Fibroblast of skin of right biceps (primary cell): ENCODE measurements around the gene SHMT2.

Experiments
- DNase-seq: peaks from one replicate; pipeline ENCODE4 v3.0.0-alpha.2; 2013

SHMT2 gene

DNA sequence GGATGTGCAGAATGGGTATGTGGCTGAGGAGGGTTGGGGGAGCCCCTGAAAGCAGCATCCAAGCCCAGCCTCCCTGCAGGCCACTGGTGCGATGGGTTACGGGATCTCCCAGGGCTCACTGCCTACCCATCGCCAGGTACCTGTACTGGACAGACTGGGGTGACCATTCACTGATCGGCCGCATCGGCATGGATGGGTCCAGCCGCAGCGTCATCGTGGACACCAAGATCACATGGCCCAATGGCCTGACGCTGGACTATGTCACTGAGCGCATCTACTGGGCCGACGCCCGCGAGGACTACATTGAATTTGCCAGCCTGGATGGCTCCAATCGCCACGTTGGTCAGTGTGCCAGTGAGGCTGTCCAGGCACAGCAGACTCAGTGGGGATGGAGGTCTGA, 31.2 kb upstream of the SHMT2 start:
- no peak for DNase-seq

DNA sequence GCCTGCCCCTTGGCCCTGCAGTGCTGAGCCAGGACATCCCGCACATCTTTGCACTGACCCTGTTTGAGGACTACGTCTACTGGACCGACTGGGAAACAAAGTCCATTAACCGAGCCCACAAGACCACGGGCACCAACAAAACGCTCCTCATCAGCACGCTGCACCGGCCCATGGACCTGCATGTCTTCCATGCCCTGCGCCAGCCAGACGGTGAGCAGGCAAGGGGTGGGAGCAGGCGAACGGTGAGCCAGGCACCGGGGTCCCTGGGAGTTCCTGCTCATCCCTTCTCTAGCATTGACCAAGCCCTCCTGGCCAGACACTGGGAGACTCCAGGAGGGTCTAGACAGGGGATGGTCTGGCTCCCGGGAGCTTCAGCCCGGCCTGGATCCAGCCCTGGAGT, 30.3 kb upstream of the SHMT2 start:
- DNase-seq = no peak

DNA sequence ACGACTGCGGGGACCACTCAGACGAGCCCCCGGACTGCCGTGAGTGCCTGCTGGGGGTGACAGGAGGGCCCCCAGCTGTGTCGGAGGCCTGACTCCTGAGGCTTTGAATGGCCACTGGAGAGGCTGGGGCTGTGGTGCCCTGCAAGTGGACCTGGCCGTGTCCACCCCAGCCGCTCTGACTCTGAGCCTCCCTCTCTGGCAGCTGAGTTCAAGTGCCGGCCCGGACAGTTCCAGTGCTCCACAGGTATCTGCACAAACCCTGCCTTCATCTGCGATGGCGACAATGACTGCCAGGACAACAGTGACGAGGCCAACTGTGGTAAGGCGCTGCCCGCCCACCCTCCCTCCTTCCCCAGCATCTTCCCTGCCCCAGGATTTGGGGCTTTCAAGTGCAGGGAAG, 29.0 kb upstream of the SHMT2 start:
- no peak for DNase-seq

DNA sequence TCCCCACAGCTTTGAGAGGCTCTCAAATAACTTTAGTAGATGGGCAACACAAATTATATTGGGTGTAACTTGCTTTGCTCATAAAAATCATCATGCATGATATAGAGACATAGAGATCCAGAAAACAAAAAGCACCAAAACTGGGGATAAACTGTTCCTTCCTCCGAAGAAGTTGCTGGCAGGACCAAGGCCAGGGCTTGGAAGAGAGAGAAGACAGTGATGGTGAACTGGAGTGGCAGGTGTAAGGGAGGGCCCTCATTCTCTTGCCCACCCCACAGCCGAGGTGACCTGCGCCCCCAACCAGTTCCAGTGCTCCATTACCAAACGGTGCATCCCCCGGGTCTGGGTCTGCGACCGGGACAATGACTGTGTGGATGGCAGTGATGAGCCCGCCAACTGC, 28.3 kb upstream of the SHMT2 start:
- DNase-seq = no peak

DNA sequence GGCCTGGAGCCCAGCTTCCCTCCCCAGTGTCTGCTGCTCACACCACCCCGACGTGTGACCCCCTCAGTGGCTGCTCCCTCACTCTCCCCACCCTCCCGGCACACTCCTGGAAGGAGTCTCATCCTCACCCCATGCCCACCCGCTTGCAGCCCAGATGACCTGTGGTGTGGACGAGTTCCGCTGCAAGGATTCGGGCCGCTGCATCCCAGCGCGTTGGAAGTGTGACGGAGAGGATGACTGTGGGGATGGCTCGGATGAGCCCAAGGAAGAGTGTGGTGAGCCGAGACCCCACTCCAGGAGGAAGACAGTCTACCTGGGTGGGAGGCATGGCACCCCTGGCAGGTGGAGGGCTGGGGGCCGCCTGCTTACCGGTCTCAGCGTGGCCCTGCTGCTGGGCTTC, 27.9 kb upstream of the SHMT2 start:
- DNase-seq = no peak

DNA sequence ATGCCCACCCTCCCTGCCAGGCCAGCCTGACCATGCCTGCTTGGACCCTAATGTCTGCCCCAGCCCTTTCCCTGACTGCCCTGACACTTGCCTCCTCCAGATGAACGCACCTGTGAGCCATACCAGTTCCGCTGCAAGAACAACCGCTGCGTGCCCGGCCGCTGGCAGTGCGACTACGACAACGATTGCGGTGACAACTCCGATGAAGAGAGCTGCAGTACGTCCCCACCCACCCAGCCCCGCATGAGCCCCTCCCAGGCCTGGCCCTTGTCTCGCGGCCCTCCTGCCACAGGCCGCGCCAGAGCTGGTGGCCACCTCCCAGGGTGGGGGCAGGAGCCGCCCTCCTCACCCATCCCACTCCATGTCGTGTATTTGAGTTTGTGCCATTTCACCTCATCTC, 27.2 kb upstream of the SHMT2 start:
- no peak for DNase-seq

DNA sequence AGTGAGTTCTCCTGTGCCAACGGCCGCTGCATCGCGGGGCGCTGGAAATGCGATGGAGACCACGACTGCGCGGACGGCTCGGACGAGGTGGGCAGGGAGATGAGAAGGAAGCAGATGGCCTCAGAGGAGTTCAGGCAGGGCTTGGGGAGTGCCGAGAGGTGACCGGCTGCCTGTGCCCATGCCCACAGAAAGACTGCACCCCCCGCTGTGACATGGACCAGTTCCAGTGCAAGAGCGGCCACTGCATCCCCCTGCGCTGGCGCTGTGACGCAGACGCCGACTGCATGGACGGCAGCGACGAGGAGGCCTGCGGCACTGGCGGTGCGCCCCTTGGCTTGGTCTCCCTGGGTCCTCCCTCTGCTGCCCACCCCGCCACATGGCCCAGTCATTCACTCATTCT, 26.3 kb upstream of the SHMT2 start:
- no peak for DNase-seq

DNA sequence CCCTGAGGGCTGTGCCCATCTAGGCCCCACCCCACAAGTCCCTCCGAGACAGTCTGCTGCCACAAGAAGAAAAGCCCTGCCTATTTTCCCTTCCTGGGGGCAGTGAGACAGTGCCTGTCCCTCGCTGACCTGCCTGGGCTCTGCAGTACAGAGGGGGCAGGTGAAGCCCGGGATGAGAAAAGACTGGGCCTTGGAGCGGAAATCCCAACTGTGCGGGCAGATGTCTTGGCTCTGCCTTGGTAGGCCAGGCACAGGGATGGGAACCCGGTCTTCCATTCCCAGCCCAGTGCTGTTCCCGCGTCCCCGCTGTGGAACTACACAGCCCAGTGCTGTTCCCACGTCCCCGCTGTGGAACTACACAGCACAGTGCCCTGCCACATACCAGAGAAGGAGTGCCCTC, 25.7 kb upstream of the SHMT2 start:
- no peak for DNase-seq

DNA sequence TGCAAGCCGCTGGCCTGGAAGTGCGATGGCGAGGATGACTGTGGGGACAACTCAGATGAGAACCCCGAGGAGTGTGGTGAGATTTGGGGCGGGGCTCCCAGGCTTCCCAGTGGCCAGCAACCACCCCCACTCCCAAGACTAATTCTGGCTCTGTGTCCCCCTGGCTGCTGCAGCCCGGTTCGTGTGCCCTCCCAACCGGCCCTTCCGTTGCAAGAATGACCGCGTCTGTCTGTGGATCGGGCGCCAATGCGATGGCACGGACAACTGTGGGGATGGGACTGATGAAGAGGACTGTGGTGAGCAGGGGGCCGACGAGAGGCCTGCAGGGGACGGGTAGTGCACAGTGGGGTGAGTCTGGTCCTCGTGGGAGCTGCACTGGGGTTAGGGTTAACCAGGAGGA, 25.1 kb upstream of the SHMT2 start:
- DNase-seq = no peak

DNA sequence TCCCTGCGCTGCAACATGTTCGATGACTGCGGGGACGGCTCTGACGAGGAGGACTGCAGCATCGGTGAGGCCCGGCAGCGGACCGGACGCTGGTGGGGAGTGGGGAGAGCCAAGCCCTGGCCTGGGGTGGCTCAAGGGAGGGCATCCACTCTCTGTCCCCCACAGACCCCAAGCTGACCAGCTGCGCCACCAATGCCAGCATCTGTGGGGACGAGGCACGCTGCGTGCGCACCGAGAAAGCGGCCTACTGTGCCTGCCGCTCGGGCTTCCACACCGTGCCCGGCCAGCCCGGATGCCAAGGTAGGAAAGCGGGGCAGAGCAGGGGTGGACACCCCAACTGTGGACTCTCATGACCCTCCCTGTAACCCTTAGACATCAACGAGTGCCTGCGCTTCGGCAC, 24.3 kb upstream of the SHMT2 start:
- no peak for DNase-seq

DNA sequence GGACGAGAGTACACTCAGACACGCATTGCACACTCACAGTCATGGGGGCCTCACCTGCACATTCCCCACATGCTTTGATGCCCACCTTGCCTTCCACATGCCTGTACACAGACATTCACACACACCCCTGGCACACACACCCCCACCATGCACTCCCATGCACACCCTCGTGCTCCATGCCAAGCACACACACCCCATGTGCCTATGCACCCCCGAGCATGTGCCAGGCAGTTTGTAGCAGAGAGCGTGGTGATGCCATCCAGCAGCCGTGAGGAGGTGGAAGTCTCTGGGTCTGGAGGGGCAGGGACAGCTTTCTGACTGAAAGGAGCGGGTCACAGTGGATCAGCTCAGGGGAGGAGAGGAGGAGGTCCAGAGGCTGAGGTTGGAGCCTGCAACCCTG, 23.6 kb upstream of the SHMT2 start:
- DNase-seq = no peak

DNA sequence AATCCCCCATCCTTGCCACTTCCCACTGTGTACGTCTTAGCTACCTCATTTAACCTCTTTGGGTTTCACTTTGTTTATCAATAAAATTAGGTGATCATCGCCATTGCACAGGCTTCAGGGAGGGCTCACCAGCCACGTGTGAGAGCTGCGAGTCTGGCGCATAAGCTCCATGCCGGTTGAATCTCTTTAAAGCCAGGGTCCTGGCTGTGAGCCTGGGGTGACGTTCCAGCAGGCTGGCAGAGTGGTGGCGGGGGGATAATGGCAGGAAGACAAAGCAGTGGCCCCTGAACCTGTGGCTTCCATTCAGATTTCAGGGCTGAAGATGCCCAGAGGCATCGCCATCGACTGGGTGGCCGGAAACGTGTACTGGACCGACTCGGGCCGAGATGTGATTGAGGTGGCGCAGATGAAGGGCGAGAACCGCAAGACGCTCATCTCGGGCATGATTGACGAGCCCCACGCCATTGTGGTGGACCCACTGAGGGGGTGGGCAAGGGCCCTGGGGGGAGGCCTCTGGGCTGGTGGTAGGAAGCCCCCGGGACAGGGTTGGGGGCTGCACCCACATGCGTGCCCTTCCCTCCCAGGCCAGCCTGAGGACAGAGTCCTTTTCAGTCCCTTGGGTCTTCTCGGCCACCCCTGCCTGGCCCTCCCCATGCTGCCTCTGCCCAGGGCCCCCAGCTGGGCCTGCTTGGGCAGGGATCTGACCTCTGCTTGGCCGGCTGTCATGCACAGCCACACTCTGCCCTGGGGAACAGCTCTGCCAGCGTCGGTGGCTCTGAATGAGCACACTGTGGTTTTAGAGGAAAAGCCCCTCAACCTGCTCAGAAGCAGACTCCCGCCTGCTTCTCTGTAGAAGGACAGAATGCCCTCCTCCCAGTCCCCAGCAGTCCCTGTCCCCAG, 21.5 kb upstream of the SHMT2 start:
- no peak for DNase-seq

DNA sequence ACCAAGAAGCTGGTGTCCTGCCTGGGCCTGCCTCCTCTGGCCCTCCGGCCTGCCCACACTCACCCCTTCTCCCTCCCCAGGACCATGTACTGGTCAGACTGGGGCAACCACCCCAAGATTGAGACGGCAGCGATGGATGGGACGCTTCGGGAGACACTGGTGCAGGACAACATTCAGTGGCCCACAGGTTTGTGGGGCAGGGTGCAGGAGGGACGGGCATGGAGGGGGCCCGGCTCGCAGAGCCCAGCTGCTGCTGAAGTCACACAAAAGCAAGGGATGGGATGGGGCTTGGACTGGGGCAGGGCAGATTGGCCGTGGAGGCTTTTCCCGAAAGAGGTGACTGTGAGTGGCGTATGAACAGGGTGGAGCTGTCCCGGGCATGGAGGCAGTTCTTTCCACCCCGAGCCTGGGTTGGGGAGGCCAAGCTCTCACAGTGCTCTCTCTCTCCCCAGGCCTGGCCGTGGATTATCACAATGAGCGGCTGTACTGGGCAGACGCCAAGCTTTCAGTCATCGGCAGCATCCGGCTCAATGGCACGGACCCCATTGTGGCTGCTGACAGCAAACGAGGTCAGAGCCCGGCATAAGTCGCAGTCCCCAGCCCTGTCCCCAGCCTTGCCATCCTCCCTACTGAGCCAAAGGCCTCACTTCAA, 20.8 kb upstream of the SHMT2 start:
- DNase-seq = no peak

DNA sequence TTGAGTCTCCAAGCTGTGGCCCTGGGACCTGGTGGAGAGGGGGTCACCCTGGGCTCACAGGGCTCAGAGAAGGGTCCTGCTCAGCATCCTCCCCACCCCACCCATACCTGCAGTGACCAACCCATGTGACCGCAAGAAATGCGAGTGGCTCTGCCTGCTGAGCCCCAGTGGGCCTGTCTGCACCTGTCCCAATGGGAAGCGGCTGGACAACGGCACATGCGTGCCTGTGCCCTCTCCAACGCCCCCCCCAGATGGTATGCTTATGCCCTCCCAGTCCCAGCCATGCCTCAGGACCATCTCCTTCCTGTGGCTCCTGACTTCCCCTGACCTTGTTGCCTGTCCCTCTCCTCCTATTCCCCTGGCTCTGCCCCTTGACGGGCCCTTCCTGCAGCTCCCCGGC, 19.6 kb upstream of the SHMT2 start:
- no peak for DNase-seq

DNA sequence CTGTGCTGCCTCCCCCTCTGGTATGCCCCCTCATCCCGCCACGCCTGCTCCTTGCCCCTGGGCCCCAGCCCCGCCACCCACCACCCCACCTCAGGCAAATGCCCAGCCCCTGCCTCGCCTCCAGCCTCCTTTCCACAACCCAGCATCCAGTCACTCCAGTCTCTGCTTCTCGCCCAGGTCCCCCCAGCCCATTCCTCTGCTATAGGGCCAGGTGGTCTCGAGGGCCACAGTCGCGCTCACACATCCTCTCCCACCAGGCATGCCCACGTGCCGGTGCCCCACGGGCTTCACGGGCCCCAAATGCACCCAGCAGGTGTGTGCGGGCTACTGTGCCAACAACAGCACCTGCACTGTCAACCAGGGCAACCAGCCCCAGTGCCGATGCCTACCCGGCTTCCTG, 19.1 kb upstream of the SHMT2 start:
- DNase-seq = no peak

DNA sequence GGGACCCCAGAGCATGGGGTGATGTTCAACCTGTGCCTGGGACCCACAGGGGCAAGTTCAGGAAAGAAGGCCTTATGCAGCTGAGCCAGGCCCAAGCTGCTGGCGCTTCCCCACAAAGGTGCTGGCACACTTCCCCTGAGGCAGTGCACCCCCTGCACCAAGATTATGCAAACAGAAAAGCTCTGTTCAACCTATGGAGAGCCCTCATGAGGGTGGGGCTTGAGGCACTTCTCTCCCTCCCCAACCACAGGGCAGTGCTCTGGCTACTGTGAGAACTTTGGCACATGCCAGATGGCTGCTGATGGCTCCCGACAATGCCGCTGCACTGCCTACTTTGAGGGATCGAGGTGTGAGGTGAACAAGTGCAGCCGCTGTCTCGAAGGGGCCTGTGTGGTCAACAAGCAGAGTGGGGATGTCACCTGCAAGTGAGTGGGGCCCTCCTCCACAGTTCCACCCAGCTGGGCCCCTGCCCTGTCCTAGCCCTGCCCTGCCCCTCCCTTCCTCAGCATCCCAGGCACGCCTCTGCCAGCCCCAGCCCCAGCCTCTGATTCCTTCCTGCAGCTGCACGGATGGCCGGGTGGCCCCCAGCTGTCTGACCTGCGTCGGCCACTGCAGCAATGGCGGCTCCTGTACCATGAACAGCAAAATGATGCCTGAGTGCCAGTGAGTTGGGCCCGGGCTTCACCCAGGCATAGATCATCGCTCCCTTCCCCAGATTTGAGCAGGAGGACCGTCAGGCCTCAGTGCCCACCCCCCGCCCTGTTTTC, 18.4 kb upstream of the SHMT2 start:
- no peak for DNase-seq

DNA sequence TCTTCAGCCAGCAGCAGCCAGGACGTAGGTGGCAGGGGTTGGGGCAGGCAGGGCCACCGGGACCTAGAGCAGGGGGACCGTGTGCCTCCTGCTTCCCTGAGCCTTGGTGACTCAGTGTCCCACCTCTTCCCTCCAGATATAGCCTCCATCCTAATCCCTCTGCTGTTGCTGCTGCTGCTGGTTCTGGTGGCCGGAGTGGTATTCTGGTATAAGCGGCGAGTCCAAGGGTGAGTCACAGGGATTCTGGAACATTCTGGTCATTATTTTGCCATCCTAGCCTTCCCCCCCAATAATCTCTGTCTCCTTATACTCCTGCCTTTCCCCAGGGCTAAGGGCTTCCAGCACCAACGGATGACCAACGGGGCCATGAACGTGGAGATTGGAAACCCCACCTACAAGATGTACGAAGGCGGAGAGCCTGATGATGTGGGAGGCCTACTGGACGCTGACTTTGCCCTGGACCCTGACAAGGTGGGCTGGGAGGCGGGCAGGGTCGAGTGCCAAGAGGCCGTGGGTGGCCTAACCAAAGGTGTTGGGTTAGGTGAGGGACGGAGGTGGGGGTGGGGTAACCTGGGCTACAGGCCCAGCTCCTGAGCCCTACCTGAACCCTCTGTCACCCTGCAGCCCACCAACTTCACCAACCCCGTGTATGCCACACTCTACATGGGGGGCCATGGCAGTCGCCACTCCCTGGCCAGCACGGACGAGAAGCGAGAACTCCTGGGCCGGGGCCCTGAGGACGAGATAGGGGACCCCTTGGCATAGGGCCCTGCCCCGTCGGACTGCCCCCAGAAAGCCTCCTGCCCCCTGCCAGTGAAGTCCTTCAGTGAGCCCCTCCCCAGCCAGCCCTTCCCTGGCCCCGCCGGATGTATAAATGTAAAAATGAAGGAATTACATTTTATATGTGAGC, 17.5 kb upstream of the SHMT2 start:
- DNase-seq = no peak

DNA sequence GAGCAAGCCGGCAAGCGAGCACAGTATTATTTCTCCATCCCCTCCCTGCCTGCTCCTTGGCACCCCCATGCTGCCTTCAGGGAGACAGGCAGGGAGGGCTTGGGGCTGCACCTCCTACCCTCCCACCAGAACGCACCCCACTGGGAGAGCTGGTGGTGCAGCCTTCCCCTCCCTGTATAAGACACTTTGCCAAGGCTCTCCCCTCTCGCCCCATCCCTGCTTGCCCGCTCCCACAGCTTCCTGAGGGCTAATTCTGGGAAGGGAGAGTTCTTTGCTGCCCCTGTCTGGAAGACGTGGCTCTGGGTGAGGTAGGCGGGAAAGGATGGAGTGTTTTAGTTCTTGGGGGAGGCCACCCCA, 16.8 kb upstream of the SHMT2 start:
- no peak for DNase-seq

DNA sequence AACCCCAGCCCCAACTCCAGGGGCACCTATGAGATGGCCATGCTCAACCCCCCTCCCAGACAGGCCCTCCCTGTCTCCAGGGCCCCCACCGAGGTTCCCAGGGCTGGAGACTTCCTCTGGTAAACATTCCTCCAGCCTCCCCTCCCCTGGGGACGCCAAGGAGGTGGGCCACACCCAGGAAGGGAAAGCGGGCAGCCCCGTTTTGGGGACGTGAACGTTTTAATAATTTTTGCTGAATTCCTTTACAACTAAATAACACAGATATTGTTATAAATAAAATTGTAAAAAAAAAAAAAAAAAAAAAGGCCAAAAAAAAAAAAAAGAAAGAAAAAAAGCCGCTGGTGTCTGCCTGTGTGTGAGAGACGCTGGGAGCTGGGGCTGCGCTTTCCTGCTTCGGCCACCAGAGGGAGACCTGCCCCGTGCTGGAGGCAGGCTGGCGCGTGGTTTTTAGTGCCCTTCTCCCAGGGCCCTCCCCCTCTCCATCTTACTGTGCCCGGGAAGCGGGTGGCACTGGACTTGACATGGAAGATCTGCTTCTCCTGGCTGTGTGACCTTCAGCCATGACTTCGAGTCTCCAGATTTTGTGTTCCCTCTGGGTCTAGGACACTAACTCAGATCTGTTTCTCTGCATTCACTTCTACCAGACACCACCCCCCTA, 16.3 kb upstream of the SHMT2 start:
- DNase-seq = peak; percentile 79

DNA sequence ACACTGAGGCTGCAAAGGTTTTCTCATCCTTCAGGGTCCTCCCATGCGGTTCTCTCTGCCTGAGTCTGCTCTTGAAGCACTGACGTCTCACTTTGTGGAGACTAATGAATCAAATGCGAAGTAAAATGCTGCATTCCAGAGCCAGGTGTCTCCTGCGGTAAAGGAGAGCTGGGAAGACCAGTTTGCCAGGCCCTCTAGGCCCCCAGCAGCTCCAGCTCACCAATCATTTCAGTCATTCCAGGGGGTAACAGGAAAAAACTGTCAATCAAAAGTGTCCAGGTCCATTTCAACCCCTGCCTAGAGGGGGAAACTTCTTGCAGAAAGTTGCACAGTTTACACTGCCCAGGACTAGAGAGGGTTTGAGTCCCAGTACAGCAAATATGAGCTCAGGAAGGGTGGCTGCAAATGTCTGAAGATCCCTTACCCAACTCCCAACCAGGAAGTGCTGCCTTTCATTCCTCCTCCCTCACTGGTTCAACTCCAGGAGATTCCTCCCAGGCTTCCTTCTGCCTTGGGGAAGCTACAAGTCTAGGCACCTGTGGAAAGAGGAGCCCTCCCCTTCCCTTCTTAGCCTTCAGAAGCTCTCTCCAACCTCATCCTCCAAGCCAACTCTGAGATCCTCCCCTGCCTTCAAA, 15.6 kb upstream of the SHMT2 start:
- DNase-seq = no peak

DNA sequence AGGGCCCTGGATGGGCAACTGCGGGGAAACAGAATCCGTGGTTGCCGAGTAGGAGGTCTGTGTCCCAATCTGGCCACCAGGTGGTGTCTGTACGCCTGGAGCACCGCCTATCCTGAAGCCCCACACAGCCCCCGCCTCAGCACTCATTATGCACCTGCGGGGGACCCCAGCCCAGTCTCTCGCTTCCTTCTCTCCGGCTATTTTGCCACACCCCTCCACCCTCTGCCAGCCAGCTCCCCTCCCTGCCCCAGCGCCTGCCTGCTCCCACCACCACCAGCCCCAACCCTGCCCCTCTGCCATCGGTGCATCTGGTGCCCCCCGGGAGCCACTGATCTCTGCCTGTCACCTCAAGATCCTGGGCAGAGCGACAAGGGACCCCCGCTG, 15.1 kb upstream of the SHMT2 start:
- peak; percentile 63 for DNase-seq

DNA sequence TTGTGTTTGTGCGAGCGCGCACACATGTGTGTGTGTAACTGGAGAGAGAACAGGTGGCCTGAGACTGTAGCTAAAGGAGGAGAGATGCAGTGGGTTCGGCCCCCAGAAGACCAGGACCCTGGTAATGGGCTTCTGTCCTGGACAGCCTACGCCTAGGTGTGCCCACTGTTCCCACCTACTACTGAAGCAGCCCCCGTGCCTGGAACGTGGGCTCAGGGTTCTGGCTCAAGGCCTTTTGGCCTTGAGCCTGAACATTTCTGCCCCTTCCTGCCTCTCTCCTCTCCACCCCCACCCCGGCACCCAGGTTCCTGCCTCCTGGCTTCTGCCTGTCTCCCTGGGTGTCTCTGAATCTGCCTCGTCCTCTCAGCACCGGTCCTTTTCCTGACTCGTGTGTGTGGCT, 14.4 kb upstream of the SHMT2 start:
- no peak for DNase-seq
